IMR-90 (cell line): Measurements from ENCODE around the gene CYP2R1. TPM values are rescaled to one million over a fixed set of nuclear protein-coding genes. Genes with fewer than 3 reads are reported as not detected.
A peak's percentile ranks its signal among the peaks of the same experiment; 100 is the strongest.

Source experiments
- ATAC-seq: fragments of 200-7000 bp; cut with Tn5 transposase; 2 replicates; pipeline ENCODE4 v1.9.1; 2020; ENCODE audit warnings: low read depth, mild to moderate bottlenecking, moderate library complexity
- BruUV-seq: library from RNA; stranded (reverse); fragments of 400-500 nt; replicated peaks from 2 replicates; lab custom pipeline; 2021; lab: Mats Ljungman, UMichigan
- CTCF ChIA-PET: fragments of 300-600 bp; formaldehyde crosslinking; extraction: SDS; loops from one replicate; lab custom pipeline; 2021; ENCODE audit warnings: antibody characterized with exemption; lab: Yijun Ruan, JAX
- POLR2A ChIA-PET: fragments of 300-600 bp; sonication (Branson Sonifier 250); formaldehyde crosslinking; loops from one replicate; lab custom pipeline; 2022; ENCODE audit warnings: antibody characterized with exemption; ENCODE audit not compliant: unreplicated experiment; lab: Charles Lee
- DNase-seq: peaks from one replicate; pipeline ENCODE4 v3.0.0; 2013
- H2AFZ ChIP-seq: replicated peaks from 2 replicates; pipeline ENCODE3; 2013; ENCODE audit warnings: low read length, mild to moderate bottlenecking; ENCODE audit not compliant: poor library complexity
- H2AK5ac ChIP-seq: 2 replicates; pipeline ENCODE4 v1.6.1; 2013; ENCODE audit warnings: low read depth, low read length, inconsistent platforms
- H2AK9ac ChIP-seq: replicated peaks from 2 replicates; pipeline ENCODE3; 2013; ENCODE audit warnings: mild to moderate bottlenecking, low read depth, low read length, moderate library complexity; ENCODE audit not compliant: poor library complexity
- H2BK120ac ChIP-seq: 2 replicates; pipeline ENCODE4 v1.6.1; 2013; ENCODE audit warnings: low read depth, low read length, inconsistent platforms
- H2BK15ac ChIP-seq: 3 replicates; pipeline ENCODE4 v1.6.1; 2013; ENCODE audit warnings: low read depth, low read length, inconsistent platforms
- H2BK20ac ChIP-seq: 2 replicates; pipeline ENCODE4 v1.6.1; 2013; ENCODE audit warnings: low read depth, mild to moderate bottlenecking, inconsistent platforms, low read length, moderate library complexity
- H2BK5ac ChIP-seq: 2 replicates; pipeline ENCODE4 v1.6.1; 2013; ENCODE audit warnings: mild to moderate bottlenecking, low read depth, low read length, inconsistent platforms; ENCODE audit not compliant: poor library complexity, severe bottlenecking
- H3K14ac ChIP-seq: replicated peaks from 2 replicates; pipeline ENCODE4 v1.6.1; 2013; ENCODE audit warnings: low read depth, low read length, inconsistent platforms
- H3K18ac ChIP-seq: 2 replicates; pipeline ENCODE4 v1.6.1; 2013; ENCODE audit warnings: low read depth, low read length, control low read depth
- H3K23ac ChIP-seq: 2 replicates; pipeline ENCODE4 v1.6.1; 2013; ENCODE audit warnings: low read depth, low read length, inconsistent platforms
- H3K27ac ChIP-seq: 2 replicates; pipeline ENCODE4 v1.5.1; 2013; ENCODE audit warnings: mild to moderate bottlenecking, control low read depth, low read length; ENCODE audit not compliant: insufficient read depth
- H3K27me3 ChIP-seq: 2 replicates; pipeline ENCODE4 v1.6.1; 2013; ENCODE audit warnings: low read length; ENCODE audit not compliant: control insufficient read depth, insufficient read depth
- H3K36me3 ChIP-seq: 2 replicates; pipeline ENCODE4 v1.6.1; 2013; ENCODE audit warnings: low read length, mixed read lengths; ENCODE audit not compliant: control insufficient read depth, insufficient read depth
- H3K4ac ChIP-seq: 2 replicates; pipeline ENCODE4 v1.6.1; 2013; ENCODE audit warnings: low read depth, low read length, inconsistent platforms
- H3K4me1 ChIP-seq: 2 replicates; pipeline ENCODE4 v1.6.1; 2013; ENCODE audit warnings: low read length, mixed read lengths; ENCODE audit not compliant: control insufficient read depth, insufficient read depth
- H3K4me2 ChIP-seq: 2 replicates; pipeline ENCODE4 v1.6.1; 2013; ENCODE audit warnings: low read depth, mild to moderate bottlenecking, control low read depth, low read length, moderate library complexity
- H3K4me3 ChIP-seq: 2 replicates; pipeline ENCODE4 v1.5.1; 2013; ENCODE audit warnings: low read depth, mild to moderate bottlenecking, control low read depth, low read length, moderate library complexity; ENCODE audit not compliant: insufficient read depth
- H3K56ac ChIP-seq: 2 replicates; pipeline ENCODE4 v1.6.1; 2013; ENCODE audit warnings: low read length, inconsistent platforms; ENCODE audit not compliant: insufficient read depth; ENCODE audit errors: extremely low read depth
- H3K79me1 ChIP-seq, 2 experiments: 2 replicates each; pipeline ENCODE4 v1.6.1; 2013; ENCODE audit warnings: low read length in 2 of 2, inconsistent platforms in 1 of 2, low read depth in 1 of 2
- H3K9ac ChIP-seq: 2 replicates; pipeline ENCODE4 v1.6.1; 2013; ENCODE audit warnings: low read depth, low read length, control low read depth
- H3K9me1 ChIP-seq: 2 replicates; pipeline ENCODE4 v1.6.1; 2013; ENCODE audit warnings: low read length, inconsistent platforms; ENCODE audit not compliant: insufficient read depth
- H3K9me3 ChIP-seq: 2 replicates; pipeline ENCODE4 v1.6.1; 2013; ENCODE audit warnings: low read length; ENCODE audit not compliant: control insufficient read depth, insufficient read depth
- H4K20me1 ChIP-seq: 2 replicates; pipeline ENCODE4 v1.6.1; 2013; ENCODE audit warnings: low read length, inconsistent platforms; ENCODE audit not compliant: insufficient read depth
- H4K5ac ChIP-seq: 2 replicates; pipeline ENCODE4 v1.6.1; 2013; ENCODE audit warnings: mild to moderate bottlenecking, low read depth, low read length, control low read depth
- H4K8ac ChIP-seq, 2 experiments: 2 replicates each; pipeline ENCODE4 v1.6.1; 2013; ENCODE audit warnings: low read depth in 2 of 2, low read length in 2 of 2, control low read depth in 1 of 2, inconsistent platforms in 1 of 2
- H4K91ac ChIP-seq: 2 replicates; pipeline ENCODE4 v1.6.1; 2013; ENCODE audit warnings: low read depth, low read length, inconsistent platforms; ENCODE audit not compliant: insufficient read depth
- BHLHE40 ChIP-seq: fragments of 150-350 bp; IDR thresholded peaks from 2 replicates; pipeline ENCODE4 v1.6.1; 2016; ENCODE audit warnings: mild to moderate bottlenecking, low read depth, low read length
- CEBPB ChIP-seq: IDR thresholded peaks from 2 replicates; pipeline ENCODE4 v1.6.1; 2012; ENCODE audit warnings: low read depth, low read length, improper control_type of control experiment
- MAFK ChIP-seq: IDR thresholded peaks from 2 replicates; pipeline ENCODE4 v1.6.1; 2012; ENCODE audit warnings: low read depth, low read length, improper control_type of control experiment
- SMC3 ChIP-seq: fragments of 150-350 bp; IDR thresholded peaks from 2 replicates; pipeline ENCODE4 v1.6.1; 2016; ENCODE audit warnings: low read depth, mild to moderate bottlenecking, antibody characterized with exemption, low read length, moderate library complexity
- WGBS, 2 experiments: methylation state at CpG; one replicate each; pipeline versions ENCODE4 v1.1.5 to v1.1.7; 2013; ENCODE audit warnings: missing lambda C conversion rate in 2 of 2; ENCODE audit not compliant: insufficient read length in 1 of 2; ENCODE audit errors: extremely low coverage in 2 of 2; 5-methylcytosine and 5-hydroxymethylcytosine counted together
- dilution Hi-C: fragments of 300-500 bp; cut with HindIII; formaldehyde crosslinking; loops from one replicate; pipeline ENCODE4 v1.14.3; 2018; ENCODE audit warnings: low sequenced_read_pairs; ENCODE audit not compliant: unreplicated experiment
- in situ Hi-C: fragments of 300-500 bp; cut with MboI; formaldehyde crosslinking; loops from 3 replicates; pipeline ENCODE4 v1.14.3; 2019; ENCODE audit warnings: low sequenced_read_pairs, inconsistent platforms, mixed read lengths
- intact Hi-C: fragments of 100-400 bp; cut with micrococcal nuclease; formaldehyde crosslinking; loops from 2 replicates; pipeline ENCODE4 v1.10.0; 2022
- polyA plus RNA-seq, 3 experiments: library from polyadenylated mRNA; depleted of rRNA; stranded (reverse); fragments of >200 nt; gene quantifications; 2 replicates each; pipeline ENCODE4 v1.2.3, GENCODE V29; 2012; ENCODE audit warnings: low replicate concordance in 1 of 3
- total RNA-seq: library from RNA; depleted of rRNA; stranded (reverse); fragments of >200 nt; gene quantifications from 2 replicates; pipeline ENCODE4 v1.2.3, GENCODE V29; 2012
- TF ChIP-seq, protein P1 (sequence below): conservative IDR thresholded peaks from 2 replicates; pipeline ENCODE4 v1.5.1; 2012; ENCODE audit warnings: mild to moderate bottlenecking, low read depth, low read length, improper control_type of control experiment
- TF ChIP-seq, protein P2 (sequence below): fragments of 150-350 bp; IDR thresholded peaks from 2 replicates; pipeline ENCODE4 v1.6.1; 2016; ENCODE audit warnings: low read depth, mild to moderate bottlenecking, low read length, moderate library complexity, borderline replicate concordance

The CYP2R1 gene
- total and polyA plus RNA-seq, 2 of the 4 experiments (the other 2 are of a cell fraction), result 4.7 to 5.2 TPM

DNA sequence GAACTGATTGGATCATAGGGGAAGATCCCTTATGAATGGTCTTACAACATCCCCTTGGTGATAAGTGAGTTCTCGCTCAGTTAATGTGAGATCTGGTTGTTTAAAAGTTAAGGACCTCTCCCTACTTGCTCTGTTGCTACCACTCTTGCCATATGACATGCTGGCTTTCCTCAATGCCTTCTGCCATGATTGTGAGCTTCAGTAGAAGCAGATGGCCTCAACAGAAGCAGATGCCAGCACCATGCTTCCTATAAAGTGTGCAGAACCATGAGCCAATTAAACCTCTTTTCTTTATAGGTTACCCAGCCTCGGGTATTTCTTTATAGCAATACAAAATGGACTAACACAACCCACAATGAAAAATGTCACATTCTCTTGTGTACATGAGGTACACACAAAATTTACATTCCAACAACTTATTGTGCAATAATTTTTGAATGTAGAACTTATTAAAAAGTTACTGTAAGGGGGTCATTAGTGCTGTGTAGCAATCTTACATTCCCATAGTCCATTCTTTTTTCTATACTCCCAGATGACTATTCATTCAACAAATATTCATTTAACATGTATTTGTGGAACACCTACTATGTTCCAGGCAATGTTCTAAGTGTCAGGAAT lies 10.3 kb downstream of the CYP2R1 start:
- Histone ChIP-seq H2AK9ac (no peak overlapping the region), H2AFZ (no peak overlapping the region), H3K27ac (no peak overlapping the region), H3K79me1 (no peaks in the 10 kb centered on the region), H2BK20ac (no peak overlapping the region), H4K20me1 (no peaks in the 10 kb centered on the region), H3K4me3 (no peak overlapping the region), H3K23ac (no peak overlapping the region), H3K4ac (no peak overlapping the region), H3K56ac (no peak overlapping the region), H2BK5ac (no peak overlapping the region), H2AK5ac (no peak overlapping the region), H3K14ac (no peak overlapping the region), H4K5ac (no peak overlapping the region), H2BK120ac (no peak overlapping the region), H3K9me1 (no peaks in the 10 kb centered on the region), H3K9ac (no peak overlapping the region), H3K27me3 (no peaks in the 10 kb centered on the region), H3K9me3 (no peaks in the 10 kb centered on the region), H2BK15ac (no peak overlapping the region), H3K36me3 (no peaks in the 10 kb centered on the region; the same call in 1 of the 2 replicates), H4K91ac (no peak overlapping the region), H4K8ac (no peak overlapping the region), H3K18ac (no peak overlapping the region), H3K4me2 (no peak overlapping the region), H3K4me1 (no peaks in the 10 kb centered on the region)
- WGBS, 2 experiments, result no CpG with 5 or more reads among the region's 2 CpGs
- dilution Hi-C loops (no loop called here), in situ Hi-C loops (loop anchor here (25.0 kb wide), 1 partner anchor 619 kb away; no protein-coding TSS in a partner anchor), intact Hi-C loops (no loop called here)
- no peak for ATAC-seq
- POLR2A ChIA-PET, result no interaction called here
- no peak for DNase-seq
- CTCF ChIA-PET, result no interaction called here
- BruUV-seq, result no TSS peak
- no peak for TF ChIP-seq MAFK
- TF ChIP-seq, protein P1, sequence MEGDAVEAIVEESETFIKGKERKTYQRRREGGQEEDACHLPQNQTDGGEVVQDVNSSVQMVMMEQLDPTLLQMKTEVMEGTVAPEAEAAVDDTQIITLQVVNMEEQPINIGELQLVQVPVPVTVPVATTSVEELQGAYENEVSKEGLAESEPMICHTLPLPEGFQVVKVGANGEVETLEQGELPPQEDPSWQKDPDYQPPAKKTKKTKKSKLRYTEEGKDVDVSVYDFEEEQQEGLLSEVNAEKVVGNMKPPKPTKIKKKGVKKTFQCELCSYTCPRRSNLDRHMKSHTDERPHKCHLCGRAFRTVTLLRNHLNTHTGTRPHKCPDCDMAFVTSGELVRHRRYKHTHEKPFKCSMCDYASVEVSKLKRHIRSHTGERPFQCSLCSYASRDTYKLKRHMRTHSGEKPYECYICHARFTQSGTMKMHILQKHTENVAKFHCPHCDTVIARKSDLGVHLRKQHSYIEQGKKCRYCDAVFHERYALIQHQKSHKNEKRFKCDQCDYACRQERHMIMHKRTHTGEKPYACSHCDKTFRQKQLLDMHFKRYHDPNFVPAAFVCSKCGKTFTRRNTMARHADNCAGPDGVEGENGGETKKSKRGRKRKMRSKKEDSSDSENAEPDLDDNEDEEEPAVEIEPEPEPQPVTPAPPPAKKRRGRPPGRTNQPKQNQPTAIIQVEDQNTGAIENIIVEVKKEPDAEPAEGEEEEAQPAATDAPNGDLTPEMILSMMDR, result no peak
- TF ChIP-seq, protein P2, sequence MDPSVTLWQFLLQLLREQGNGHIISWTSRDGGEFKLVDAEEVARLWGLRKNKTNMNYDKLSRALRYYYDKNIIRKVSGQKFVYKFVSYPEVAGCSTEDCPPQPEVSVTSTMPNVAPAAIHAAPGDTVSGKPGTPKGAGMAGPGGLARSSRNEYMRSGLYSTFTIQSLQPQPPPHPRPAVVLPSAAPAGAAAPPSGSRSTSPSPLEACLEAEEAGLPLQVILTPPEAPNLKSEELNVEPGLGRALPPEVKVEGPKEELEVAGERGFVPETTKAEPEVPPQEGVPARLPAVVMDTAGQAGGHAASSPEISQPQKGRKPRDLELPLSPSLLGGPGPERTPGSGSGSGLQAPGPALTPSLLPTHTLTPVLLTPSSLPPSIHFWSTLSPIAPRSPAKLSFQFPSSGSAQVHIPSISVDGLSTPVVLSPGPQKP, result no peak
- TF ChIP-seq SMC3, result no peak
- TF ChIP-seq BHLHE40, result no peak
- TF ChIP-seq CEBPB, result peak; percentile 78
